HG03039 (cell line): Measurements from ENCODE around the gene KRTAP3-2.

Source experiments
- ATAC-seq: cut with Tn5 transposase; IDR thresholded peaks from one replicate; pipeline ENCODE4 v1.9.1; 2021; ENCODE audit warnings: mild to moderate bottlenecking, moderate library complexity; ENCODE audit not compliant: unreplicated experiment

KRTAP3-2 gene

GRCh38 chr17:40974366-40974765 lies 25.3 kb downstream of the KRTAP3-2 start:
- ATAC-seq, result no peak

- ATAC-seq, result no peak
Measured at GRCh38 chr17:40967582-40967981, 32.1 kb downstream of the KRTAP3-2 start.

- ATAC-seq, result no peak
Measured at GRCh38 chr17:40966848-40967247, 32.9 kb downstream of the KRTAP3-2 start, which contains the start of gene KRT39. Gene KRT39, minus strand, starts transcription at chr17:40966948. Its CDS starts 92 bp downstream, at chr17:40966856.

- ATAC-seq, result no peak
Measured at GRCh38 chr17:40963838-40964237, 35.9 kb downstream of the KRTAP3-2 start.

GRCh38 chr17:40962059-40962561 lies 37.6 kb downstream of the KRTAP3-2 start:
- no peak for ATAC-seq

- no peak for ATAC-seq
Measured at GRCh38 chr17:40961591-40961990, 38.1 kb downstream of the KRTAP3-2 start.

GRCh38 chr17:40960144-40960543 lies 39.6 kb downstream of the KRTAP3-2 start:
- no peak for ATAC-seq

- no peak for ATAC-seq
Measured at GRCh38 chr17:40958086-40958953, 41.4 kb downstream of the KRTAP3-2 start.

- ATAC-seq, result no peak
Measured at GRCh38 chr17:40956401-40957254, 43.1 kb downstream of the KRTAP3-2 start.

- no peak for ATAC-seq
Measured at GRCh38 chr17:40953881-40954280, 45.8 kb downstream of the KRTAP3-2 start.

GRCh38 chr17:40952661-40953060 lies 47.0 kb downstream of the KRTAP3-2 start:
- no peak for ATAC-seq

GRCh38 chr17:40952154-40952553 lies 47.6 kb downstream of the KRTAP3-2 start:
- ATAC-seq, result no peak

- no peak for ATAC-seq
Measured at GRCh38 chr17:40951011-40951622, 48.6 kb downstream of the KRTAP3-2 start.

GRCh38 chr17:40950176-40950575 lies 49.5 kb downstream of the KRTAP3-2 start:
- no peak for ATAC-seq

- ATAC-seq, result no peak
Measured at GRCh38 chr17:40949418-40949817, 50.3 kb downstream of the KRTAP3-2 start.
